Ovary (tissue), 9 donors: ENCODE measurements around the gene SMIM11. TPM values are rescaled to one million over a fixed set of nuclear protein-coding genes. Genes with fewer than 3 reads are reported as not detected.

Source experiments
- DNase-seq, 5 donors: peaks; one replicate each; pipeline ENCODE4 v3.0.0-alpha.2; 2019 to 2020
- H3K27ac ChIP-seq, 2 donors: fragments of 200-600 bp; one replicate each; pipeline versions ENCODE4 v1.5.1 to v1.8.0; 2019 to 2022
- H3K27me3 ChIP-seq: fragments of 200-600 bp; one replicate; pipeline ENCODE4 v1.8.0; 2022
- H3K36me3 ChIP-seq: fragments of 200-600 bp; sonication (generic); one replicate; pipeline ENCODE4 v1.5.1; 2019
- H3K4me1 ChIP-seq: one replicate; pipeline ENCODE4 v1.8.1; 2013; ENCODE audit warnings: mild to moderate bottlenecking, moderate library complexity; ENCODE audit not compliant: insufficient read depth
- H3K4me3 ChIP-seq: fragments of 200-600 bp; sonication (generic); one replicate; pipeline ENCODE4 v1.5.1; 2017
- H3K9me3 ChIP-seq, 2 donors: fragments of 200-600 bp in 1 of 2; sonication (generic) in 1 of 2; one replicate each; pipeline versions ENCODE4 v1.5.1 to v1.8.1; 2013 to 2019; ENCODE audit warnings: mild to moderate bottlenecking in 1 of 2, moderate library complexity in 1 of 2
- CTCF ChIP-seq, 3 donors: fragments of 450-650 bp in 2 of 3; fragments of 200-600 bp in 1 of 3; IDR thresholded peaks; one replicate each; pipeline versions ENCODE4 v1.5.1 to v1.8.0; 2016 to 2022; ENCODE audit warnings: antibody characterized with exemption in 3 of 3, mild to moderate bottlenecking in 1 of 3
- EP300 ChIP-seq: sonication (generic); formaldehyde crosslinking; IDR thresholded peaks from one replicate; pipeline ENCODE4 v1.6.1; 2017; ENCODE audit warnings: antibody characterized with exemption
- POLR2A ChIP-seq: fragments of 450-650 bp; IDR thresholded peaks from one replicate; pipeline ENCODE4 v1.6.1; 2017; ENCODE audit warnings: antibody characterized with exemption, mild to moderate bottlenecking, moderate library complexity
- WGBS, 3 donors: extraction: QIAGEN DNeasy Blood & Tissue Kit in 1 of 3; methylation state at CpG; one replicate each; pipeline versions ENCODE4 v1.1.5 to v1.1.7; 2013 to 2017; 5-methylcytosine and 5-hydroxymethylcytosine counted together
- intact Hi-C, 4 donors: fragments of 100-400 bp; cut with DNase I; formaldehyde crosslinking; loops; one replicate each; pipeline versions ENCODE4 v1.11.0 to v1.15.1; 2022 to 2023
- polyA plus RNA-seq, 2 donors: library from polyadenylated mRNA; stranded (reverse); fragments of 200-250 nt in 1 of 2; fragments of 350-450 nt in 1 of 2; fragmentation: Illumina TruSeq in 1 of 2; extraction: RNeasy Lipid Tissue Mini Kit (QIAGEN cat#74804) in 1 of 2; gene quantifications; one replicate each; pipeline ENCODE4 v1.2.3, GENCODE V29; 2013 to 2014
- total RNA-seq, 7 donors: library from RNA; depleted of rRNA in 2 of 7; stranded (reverse); fragments of >200 nt in 2 of 7; fragmentation: NEBNext Ultra II Directional in 3 of 7; extraction: Animal tissue kit (Norgen Biotek cat#: 25700) in 3 of 7; gene quantifications; one replicate each; pipeline versions ENCODE4 v1.1.0 to v1.2.4, GENCODE V29; 2016 to 2023
- donor health status: DM: no; HTN: no; CAD: no; lungs with moderate emphysema.
- donor health status: DM: no; HTN: no; CAD: no.
- donor health status: Bipolar disorder and iron deficiency.
- donor health status: DM: yes; HTN: yes; CAD: no.
- donor health status: DM: no; HTN: no; CAD: no.
- donor health status: DM: yes; HTN: yes; CAD: no.

SMIM11 gene
- total and polyA plus RNA-seq, 9 donors, result 6.8 to 29.4 (median 11.5) TPM

GRCh38 chr21:34337741-34338140 lies 37.6 kb upstream of the SMIM11 start:
- TF ChIP-seq EP300 (no peak), CTCF (IDR thresholded peaks at IDR 0.05) (no peak), POLR2A (no peak)
- Histone ChIP-seq H3K4me1 (peaks cover 12% of the 10 kb centered on the region), H3K27ac (no peak overlapping the region)

DNA sequence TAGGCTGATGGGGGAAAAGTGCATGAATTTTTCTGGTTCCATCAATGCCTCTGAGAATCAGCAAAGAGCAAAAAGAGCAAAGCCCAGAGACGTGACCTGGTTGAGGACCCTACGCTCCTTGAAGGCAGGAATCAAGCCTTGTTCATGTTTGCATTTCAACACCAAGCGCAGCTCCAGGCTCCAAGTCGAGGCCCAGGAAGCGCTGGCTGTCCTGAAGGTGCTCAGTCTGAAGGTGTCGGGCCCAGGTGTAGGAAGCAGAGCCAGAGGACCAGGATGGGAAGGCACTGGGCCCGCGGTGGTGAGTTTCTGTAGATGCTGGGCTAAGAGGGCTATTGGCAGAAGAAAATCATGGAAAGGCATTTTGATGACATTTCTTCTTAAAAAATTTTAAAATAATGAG lies 37.1 kb upstream of the SMIM11 start:
- WGBS, 3 donors, result 95 to 97% (median 96%) methylated on average over 8 of the region's 8 CpGs
- H3K27me3 ChIP-seq, result no peaks in the 10 kb centered on the region
- H3K4me1 ChIP-seq, result peaks cover 12% of the 10 kb centered on the region
- H3K27ac ChIP-seq, result no peak overlapping the region
- no peaks in the 10 kb centered on the region for H3K36me3 ChIP-seq
- H3K4me3 ChIP-seq, result no peak overlapping the region
- intact Hi-C loops, result no loop called here
- H3K9me3 ChIP-seq, result no peaks in the 10 kb centered on the region
- DNase-seq, result no peak
- no peak for TF ChIP-seq CTCF (IDR thresholded peaks at IDR 0.05)
- no peak for TF ChIP-seq POLR2A
- TF ChIP-seq EP300, result no peak

More at GRCh38 chr21:34337741-34338140, 37.6 kb upstream of the SMIM11 start:
- Histone ChIP-seq H3K27me3 (no peaks in the 10 kb centered on the region), H3K4me3 (no peak overlapping the region), H3K36me3 (no peaks in the 10 kb centered on the region), H3K9me3 (no peaks in the 10 kb centered on the region)
- no peak for DNase-seq
- intact Hi-C loops, result no loop called here
- 71 to 86% (median 80%) methylated on average over 6 of the region's 6 CpGs for WGBS, 3 donors

DNA sequence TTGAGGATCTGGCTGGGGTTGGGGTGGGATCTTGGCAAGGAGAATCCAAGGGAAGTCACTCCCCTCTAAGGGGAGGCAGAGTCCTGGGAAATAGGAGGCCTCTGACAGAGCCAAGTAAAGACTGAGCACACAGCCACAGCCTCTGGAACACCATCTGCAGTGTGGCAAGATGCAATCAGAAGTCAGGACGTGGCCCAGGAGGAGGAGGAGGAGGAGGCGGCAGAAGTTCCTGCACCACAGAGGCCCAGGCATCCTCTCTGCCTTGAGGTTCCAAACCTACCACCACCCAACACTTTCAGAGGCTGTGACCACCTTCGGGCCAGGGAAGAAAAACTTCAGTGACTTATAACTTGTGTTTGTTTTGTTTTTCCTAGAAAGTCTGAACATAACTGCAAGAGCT lies 35.2 kb upstream of the SMIM11 start:
- DNase-seq, result no peak
- H3K4me1 ChIP-seq, result peaks cover 12% of the 10 kb centered on the region
- H3K4me3 ChIP-seq, result no peak overlapping the region
- no peaks in the 10 kb centered on the region for H3K27me3 ChIP-seq
- no peak for TF ChIP-seq EP300
- TF ChIP-seq POLR2A, result no peak
- no peak for TF ChIP-seq CTCF (IDR thresholded peaks at IDR 0.05)
- 63 to 69% (median 64%) methylated on average over 3 of the region's 3 CpGs for WGBS, 3 donors
- intact Hi-C loops, result loop anchor here in 1 of 4 donors (5.0 kb wide), 1 partner anchor 403 kb away; no protein-coding TSS in a partner anchor
- H3K36me3 ChIP-seq, result no peaks in the 10 kb centered on the region
- no peak overlapping the region for H3K27ac ChIP-seq
- no peaks in the 10 kb centered on the region for H3K9me3 ChIP-seq

GRCh38 chr21:34342476-34342875 lies 32.8 kb upstream of the SMIM11 start:
- no peak overlapping the region for H3K27ac ChIP-seq
- no peaks in the 10 kb centered on the region for H3K27me3 ChIP-seq
- peaks cover 10% of the 10 kb centered on the region for H3K4me1 ChIP-seq
- WGBS, 3 donors, result 85 to 91% (median 85%) methylated on average over 5 of the region's 5 CpGs
- intact Hi-C loops, result loop anchor here in 1 of 4 donors (5.0 kb wide), 1 partner anchor 405 kb away; no protein-coding TSS in a partner anchor
- no peak overlapping the region for H3K4me3 ChIP-seq
- no peaks in the 10 kb centered on the region for H3K9me3 ChIP-seq
- H3K36me3 ChIP-seq, result no peaks in the 10 kb centered on the region
- DNase-seq, result no peak
- TF ChIP-seq POLR2A, result no peak
- no peak for TF ChIP-seq CTCF (IDR thresholded peaks at IDR 0.05)
- no peak for TF ChIP-seq EP300
